Right atrium auricular region (tissue), 2 donors: ENCODE results near the gene RFTN1. TPM values are rescaled to one million over a fixed set of nuclear protein-coding genes. Genes with fewer than 3 reads are reported as not detected.

Experiments
- DNase-seq: peaks from one replicate; pipeline ENCODE4 v3.0.0-alpha.2; 2019; ENCODE audit warnings: low spot score
- H3K27ac ChIP-seq, 2 donors: fragments of 200-600 bp; sonication (generic); 1 replicate in 1 of 2; 2 replicates in 1 of 2; pipeline ENCODE4 v1.5.1; 2016 to 2019
- H3K27me3 ChIP-seq, 2 donors: fragments of 200-600 bp; sonication (generic); one replicate each; pipeline versions ENCODE4 v1.5.1 to v1.6.0; 2017 to 2019
- H3K36me3 ChIP-seq: fragments of 200-600 bp; sonication (generic); one replicate; pipeline ENCODE4 v1.5.1; 2016
- H3K4me1 ChIP-seq, 2 donors: fragments of 200-600 bp; sonication (generic); one replicate each; pipeline versions ENCODE4 v1.5.1 to v1.6.0; 2017 to 2019
- H3K4me3 ChIP-seq, 2 donors: fragments of 200-600 bp; sonication (generic); 1 replicate in 1 of 2; 2 replicates in 1 of 2; pipeline ENCODE4 v1.5.1; 2017 to 2019; ENCODE audit warnings: mild to moderate bottlenecking in 1 of 2, moderate library complexity in 1 of 2
- H3K9me3 ChIP-seq, 2 donors: fragments of 200-600 bp; sonication (generic); one replicate each; pipeline ENCODE4 v1.5.1; 2019
- total RNA-seq, 2 donors: library from RNA; depleted of rRNA; stranded (reverse); fragments of >200 nt; gene quantifications; one replicate each; pipeline ENCODE4 v1.1.0, GENCODE V29; 2016
- TF ChIP-seq, protein P1 (sequence below), 2 donors: fragments of 200-600 bp; sonication (generic); IDR thresholded peaks; one replicate each; pipeline ENCODE4 v1.5.1; 2019; ENCODE audit warnings: antibody characterized with exemption in 2 of 2

RFTN1 gene, protein sequence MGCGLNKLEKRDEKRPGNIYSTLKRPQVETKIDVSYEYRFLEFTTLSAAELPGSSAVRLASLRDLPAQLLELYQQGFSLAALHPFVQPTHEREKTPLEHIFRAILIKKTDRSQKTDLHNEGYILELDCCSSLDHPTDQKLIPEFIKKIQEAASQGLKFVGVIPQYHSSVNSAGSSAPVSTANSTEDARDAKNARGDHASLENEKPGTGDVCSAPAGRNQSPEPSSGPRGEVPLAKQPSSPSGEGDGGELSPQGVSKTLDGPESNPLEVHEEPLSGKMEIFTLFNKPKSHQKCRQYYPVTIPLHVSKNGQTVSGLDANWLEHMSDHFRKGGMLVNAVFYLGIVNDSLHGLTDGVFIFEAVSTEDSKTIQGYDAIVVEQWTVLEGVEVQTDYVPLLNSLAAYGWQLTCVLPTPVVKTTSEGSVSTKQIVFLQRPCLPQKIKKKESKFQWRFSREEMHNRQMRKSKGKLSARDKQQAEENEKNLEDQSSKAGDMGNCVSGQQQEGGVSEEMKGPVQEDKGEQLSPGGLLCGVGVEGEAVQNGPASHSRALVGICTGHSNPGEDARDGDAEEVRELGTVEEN
- 10 to 100 TPM; 15.9 to 33.6 TPM for total RNA-seq

DNA sequence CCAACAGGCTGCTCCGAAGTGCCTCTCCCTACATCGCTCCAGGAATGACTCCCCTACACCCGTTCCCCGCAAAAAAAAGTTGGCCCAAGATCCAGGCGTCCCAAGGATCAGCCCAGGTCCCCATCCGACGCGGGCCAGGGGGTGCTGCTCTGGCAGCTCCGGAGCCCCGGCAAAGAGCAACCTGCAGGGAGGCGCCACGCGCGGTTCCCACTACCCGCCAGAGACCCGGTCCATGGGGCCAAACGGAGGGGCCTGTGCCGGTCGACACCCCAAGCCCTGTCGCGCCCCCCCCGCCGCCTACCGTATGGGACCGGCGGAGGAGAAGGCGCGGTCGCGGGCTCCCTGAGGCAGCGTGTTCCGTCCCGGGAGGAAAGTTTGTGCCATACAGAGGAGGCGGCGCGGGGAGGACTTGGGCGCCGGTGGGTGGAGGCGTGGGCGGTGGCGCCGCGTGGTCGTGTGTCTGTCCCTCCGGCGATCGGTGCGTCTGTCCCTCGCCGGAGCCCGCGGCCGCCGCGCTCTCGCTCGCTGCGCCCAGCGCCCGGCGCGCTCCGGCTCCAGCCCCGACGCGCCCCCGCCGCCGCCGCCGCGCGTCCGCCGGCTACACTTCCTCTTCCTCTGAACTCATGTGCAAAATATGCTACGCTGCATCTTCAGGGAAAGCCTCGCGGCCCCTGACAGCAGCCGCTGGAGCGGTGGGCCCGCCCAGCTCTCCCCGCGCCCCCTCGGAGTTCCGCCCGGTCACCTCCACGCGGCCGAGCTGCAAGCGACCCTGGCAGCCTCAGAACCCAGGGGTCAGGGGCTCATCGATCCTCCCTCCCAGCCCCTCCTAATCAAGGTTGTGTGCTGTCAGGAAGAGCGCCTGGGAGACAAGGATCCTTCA, at the start of gene RFTN1:
RFTN1 (minus strand) TSS at position 559 of the 880 bp plus-strand sequence. CDS start 19,830 bp downstream, outside the sequence.
- H3K27ac ChIP-seq: peak within 1 kb of the TSS; percentile 81 to 85
- peak within 1 kb of the TSS; percentile 60 to 73 for H3K4me3 ChIP-seq
- H3K27me3 ChIP-seq: no peaks in the 10 kb centered on the region
- no peak for DNase-seq
- H3K36me3 ChIP-seq: no peaks in the 10 kb centered on the region
- H3K9me3 ChIP-seq: no peaks in the 10 kb centered on the region
- TF ChIP-seq, protein P1, sequence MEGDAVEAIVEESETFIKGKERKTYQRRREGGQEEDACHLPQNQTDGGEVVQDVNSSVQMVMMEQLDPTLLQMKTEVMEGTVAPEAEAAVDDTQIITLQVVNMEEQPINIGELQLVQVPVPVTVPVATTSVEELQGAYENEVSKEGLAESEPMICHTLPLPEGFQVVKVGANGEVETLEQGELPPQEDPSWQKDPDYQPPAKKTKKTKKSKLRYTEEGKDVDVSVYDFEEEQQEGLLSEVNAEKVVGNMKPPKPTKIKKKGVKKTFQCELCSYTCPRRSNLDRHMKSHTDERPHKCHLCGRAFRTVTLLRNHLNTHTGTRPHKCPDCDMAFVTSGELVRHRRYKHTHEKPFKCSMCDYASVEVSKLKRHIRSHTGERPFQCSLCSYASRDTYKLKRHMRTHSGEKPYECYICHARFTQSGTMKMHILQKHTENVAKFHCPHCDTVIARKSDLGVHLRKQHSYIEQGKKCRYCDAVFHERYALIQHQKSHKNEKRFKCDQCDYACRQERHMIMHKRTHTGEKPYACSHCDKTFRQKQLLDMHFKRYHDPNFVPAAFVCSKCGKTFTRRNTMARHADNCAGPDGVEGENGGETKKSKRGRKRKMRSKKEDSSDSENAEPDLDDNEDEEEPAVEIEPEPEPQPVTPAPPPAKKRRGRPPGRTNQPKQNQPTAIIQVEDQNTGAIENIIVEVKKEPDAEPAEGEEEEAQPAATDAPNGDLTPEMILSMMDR (IDR thresholded peaks at IDR 0.05): no peak
- peaks cover 0 to 77% of the 10 kb centered on the region in 2 donors for H3K4me1 ChIP-seq

DNA sequence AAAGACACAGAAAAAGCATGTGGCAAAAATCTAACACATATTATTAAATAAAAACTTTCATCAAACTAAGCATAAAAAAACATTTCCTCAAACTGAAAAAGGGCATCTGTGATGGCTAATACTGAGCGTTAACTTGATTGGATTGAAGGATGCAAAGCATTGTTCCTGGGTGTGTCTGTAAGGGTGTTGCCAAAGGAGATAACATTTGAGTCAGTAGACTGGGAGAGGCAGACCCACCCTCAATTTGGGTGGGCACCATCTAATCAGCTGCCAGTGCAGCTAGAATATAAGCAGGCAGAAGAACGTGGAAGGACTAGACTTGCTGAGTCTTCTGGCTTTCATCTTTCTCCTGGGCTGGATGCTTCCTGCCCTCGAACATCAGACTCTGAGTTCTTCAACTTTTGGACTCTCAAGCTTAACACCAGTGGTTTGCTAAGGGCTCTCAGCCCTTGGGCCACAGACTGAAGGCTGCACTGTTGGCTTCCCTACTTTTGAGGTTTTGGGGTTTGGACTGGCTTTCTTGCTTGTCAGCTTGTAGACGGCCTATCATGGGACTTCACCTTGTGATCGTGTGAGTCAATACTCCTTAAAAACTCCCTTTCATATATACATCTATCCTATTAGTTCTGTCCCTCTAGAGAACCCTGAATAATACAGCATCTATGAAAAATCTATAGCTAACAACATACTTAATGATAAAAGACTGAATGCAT, 46.3 kb upstream of the RFTN1 start:
- H3K4me1 ChIP-seq: no peaks in the 10 kb centered on the region
- H3K9me3 ChIP-seq: peaks cover 0 to 11% of the 10 kb centered on the region in 2 donors
- no peaks in the 10 kb centered on the region for H3K36me3 ChIP-seq
- DNase-seq: no peak
- TF ChIP-seq, protein P1 (IDR thresholded peaks at IDR 0.05): no peak
- H3K27ac ChIP-seq: no peak overlapping the region
- H3K4me3 ChIP-seq: no peak overlapping the region
- H3K27me3 ChIP-seq: no peaks in the 10 kb centered on the region

DNA sequence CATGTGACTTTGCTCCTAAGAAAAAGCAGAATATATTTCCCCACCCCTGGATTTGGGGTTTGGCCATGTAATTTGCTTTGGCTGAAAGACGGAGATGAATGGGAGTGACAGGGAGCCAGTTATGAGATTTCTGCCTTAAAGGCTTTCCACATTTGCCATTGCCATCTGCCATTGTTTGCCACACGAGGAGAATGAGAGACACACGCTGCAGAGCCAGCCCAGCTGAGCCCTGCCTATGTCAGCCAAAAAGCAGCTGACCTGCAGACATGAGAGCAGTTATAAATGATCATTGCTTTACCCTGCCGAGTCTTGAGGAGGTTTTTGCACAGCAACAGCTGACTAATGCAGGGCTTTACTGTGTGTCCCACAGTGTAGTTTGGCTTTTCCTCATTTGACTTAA, 40.6 kb upstream of the RFTN1 start:
- H3K4me1 ChIP-seq: no peaks in the 10 kb centered on the region
- TF ChIP-seq, protein P1 (IDR thresholded peaks at IDR 0.05): no peak
- no peaks in the 10 kb centered on the region for H3K9me3 ChIP-seq
- H3K27me3 ChIP-seq: no peaks in the 10 kb centered on the region
- no peaks in the 10 kb centered on the region for H3K36me3 ChIP-seq
- DNase-seq: no peak
- H3K27ac ChIP-seq: no peak overlapping the region
- no peak overlapping the region for H3K4me3 ChIP-seq

DNA sequence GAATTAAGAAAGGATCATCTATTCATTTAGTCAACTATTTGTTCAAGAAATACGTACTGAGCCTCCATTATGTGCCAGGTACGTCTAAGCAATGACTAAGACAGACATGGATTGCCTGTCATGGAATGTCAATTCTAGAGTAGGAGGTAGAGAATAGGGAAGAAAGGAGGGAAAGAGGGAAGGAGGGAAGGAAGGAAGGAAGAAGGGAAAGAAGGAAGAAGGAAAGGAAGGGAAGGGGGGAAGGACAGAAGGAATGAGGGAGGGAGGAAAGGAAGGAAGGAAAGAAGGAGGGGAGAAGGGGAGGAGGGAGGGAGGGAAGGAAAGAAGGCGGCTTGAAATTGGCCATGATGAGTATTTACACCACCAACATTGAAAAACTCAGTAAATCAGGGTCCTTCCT, 39.3 kb upstream of the RFTN1 start:
- no peaks in the 10 kb centered on the region for H3K9me3 ChIP-seq
- DNase-seq: no peak
- no peak overlapping the region for H3K27ac ChIP-seq
- no peaks in the 10 kb centered on the region for H3K27me3 ChIP-seq
- no peaks in the 10 kb centered on the region for H3K36me3 ChIP-seq
- H3K4me1 ChIP-seq: no peaks in the 10 kb centered on the region
- no peak overlapping the region for H3K4me3 ChIP-seq
- TF ChIP-seq, protein P1 (IDR thresholded peaks at IDR 0.05): no peak

DNA sequence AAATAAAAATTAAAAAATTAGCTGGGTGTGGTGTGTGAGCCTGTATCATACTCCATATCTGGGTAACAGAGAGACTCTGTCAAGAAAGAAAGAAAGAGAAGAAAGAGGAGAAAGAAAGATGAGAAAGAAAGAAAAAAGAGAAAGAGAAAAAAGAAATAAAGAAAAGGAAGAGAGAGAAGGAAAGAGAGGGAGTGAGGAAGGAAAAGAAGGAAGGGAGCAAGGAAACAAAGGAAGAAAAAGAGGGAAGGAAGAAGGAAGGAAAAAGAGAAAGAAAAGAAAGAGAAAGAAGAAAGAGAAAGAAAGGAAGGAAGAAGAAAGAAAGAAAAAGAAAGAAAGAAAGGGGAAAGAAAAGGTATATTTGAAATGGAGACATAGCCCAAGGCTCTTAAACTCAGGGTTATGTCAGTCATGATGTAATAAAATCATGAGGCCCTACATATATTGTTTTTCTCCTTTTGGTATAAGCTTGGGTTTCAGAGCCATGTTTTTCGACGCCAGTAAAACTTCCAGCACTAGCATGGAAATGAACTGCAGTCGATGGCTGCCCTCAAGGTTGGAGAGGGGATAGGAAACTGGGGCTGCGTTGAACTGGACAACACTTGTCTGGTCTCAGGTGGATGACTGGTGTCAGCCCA, 38.0 kb upstream of the RFTN1 start:
- H3K4me3 ChIP-seq: no peak overlapping the region
- H3K9me3 ChIP-seq: no peaks in the 10 kb centered on the region
- no peak overlapping the region for H3K27ac ChIP-seq
- no peak for DNase-seq
- H3K36me3 ChIP-seq: no peaks in the 10 kb centered on the region
- no peaks in the 10 kb centered on the region for H3K4me1 ChIP-seq
- TF ChIP-seq, protein P1 (IDR thresholded peaks at IDR 0.05): no peak
- no peaks in the 10 kb centered on the region for H3K27me3 ChIP-seq
